Measurements from ENCODE around the gene TPPP3. TPM values are rescaled to one million over a fixed set of nuclear protein-coding genes. Genes with fewer than 3 reads are reported as not detected.

Gene TPPP3
- total RNA-seq, 1 donor from 2014 or later: 1.5 TPM

GRCh38 chr16:67388591-67388990, 4.7 kb downstream of the TPPP3 start:
- H3K27me3 Mint-ChIP-seq (ENCODE audit: unreplicated experiment): peaks cover 32% of the 10 kb centered on the region
- TF ChIP-seq CTCF (IDR thresholded peaks at IDR 0.05): no peak
- H3K36me3 Mint-ChIP-seq (ENCODE audit: unreplicated experiment): no peaks in the 10 kb centered on the region

GRCh38 chr16:67388191-67388590, 5.1 kb downstream of the TPPP3 start:
- Mint-ChIP-seq H3K4me3 (ENCODE audit: unreplicated experiment) (no peak overlapping the region), H3K27ac (ENCODE audit: unreplicated experiment) (no peak overlapping the region), H3K9me3 (ENCODE audit: unreplicated experiment) (no peaks in the 10 kb centered on the region), H3K27me3 (ENCODE audit: unreplicated experiment) (peaks cover 32% of the 10 kb centered on the region), H3K36me3 (ENCODE audit: unreplicated experiment) (no peaks in the 10 kb centered on the region), H3K4me1 (ENCODE audit: unreplicated experiment) (peaks cover 9% of the 10 kb centered on the region)
- TF ChIP-seq CTCF (IDR thresholded peaks at IDR 0.05): no peak
- DNase-seq (ENCODE audit: extremely low spot score, unreplicated experiment): peak; percentile 67

More at GRCh38 chr16:67388591-67388990, 4.7 kb downstream of the TPPP3 start:
- H3K27ac Mint-ChIP-seq (ENCODE audit: unreplicated experiment): no peak overlapping the region
- no peak overlapping the region for H3K4me3 Mint-ChIP-seq (ENCODE audit: unreplicated experiment)
- peak; percentile 62 for DNase-seq (ENCODE audit: extremely low spot score, unreplicated experiment)
- peaks cover 10% of the 10 kb centered on the region for H3K4me1 Mint-ChIP-seq (ENCODE audit: unreplicated experiment)
- H3K9me3 Mint-ChIP-seq (ENCODE audit: unreplicated experiment): no peaks in the 10 kb centered on the region

- H3K4me3 Mint-ChIP-seq (ENCODE audit: unreplicated experiment): no peak overlapping the region
- peaks cover 6% of the 10 kb centered on the region for H3K4me1 Mint-ChIP-seq (ENCODE audit: unreplicated experiment)
- no peaks in the 10 kb centered on the region for H3K9me3 Mint-ChIP-seq (ENCODE audit: unreplicated experiment)
- peaks cover 32% of the 10 kb centered on the region for H3K27me3 Mint-ChIP-seq (ENCODE audit: unreplicated experiment)
- DNase-seq (ENCODE audit: extremely low spot score, unreplicated experiment): peak; percentile 53
- no peaks in the 10 kb centered on the region for H3K36me3 Mint-ChIP-seq (ENCODE audit: unreplicated experiment)
- H3K27ac Mint-ChIP-seq (ENCODE audit: unreplicated experiment): no peak overlapping the region
- no peak for TF ChIP-seq CTCF (IDR thresholded peaks at IDR 0.05)
These were observed 5.7 kb downstream of the TPPP3 start for GRCh38 chr16:67387479-67388079.

DNA sequence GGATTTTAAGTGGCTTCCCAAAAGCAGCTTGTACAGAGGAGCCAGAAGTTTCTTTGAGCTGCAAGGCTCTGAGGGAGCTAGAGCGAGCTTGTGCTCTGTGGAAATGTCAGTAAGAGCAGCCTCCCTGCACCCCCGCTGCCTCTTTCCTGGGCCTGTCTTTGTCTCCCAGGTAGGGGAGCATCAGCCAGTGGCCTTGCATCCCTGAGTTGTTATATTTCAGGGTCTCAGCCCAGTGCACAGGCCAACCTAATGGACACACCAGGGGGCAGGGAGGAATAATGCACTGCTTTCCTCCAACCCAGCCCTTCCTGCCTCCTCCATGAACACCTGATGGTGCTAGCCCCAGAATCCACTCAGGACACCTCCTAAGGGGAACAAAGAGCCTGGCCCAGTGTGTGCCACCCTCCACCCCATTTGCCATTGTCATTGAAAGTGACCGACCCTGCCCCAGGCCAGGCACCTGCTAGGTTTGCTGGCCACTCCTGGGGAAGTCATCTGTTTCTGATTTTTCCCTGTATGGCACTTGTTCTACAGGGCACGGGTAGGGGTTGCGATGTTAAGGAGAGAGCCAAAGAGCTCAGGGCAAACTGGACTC, 6.3 kb downstream of the TPPP3 start:
- no peaks in the 10 kb centered on the region for H3K9me3 Mint-ChIP-seq (ENCODE audit: unreplicated experiment)
- no peak for TF ChIP-seq CTCF (IDR thresholded peaks at IDR 0.05)
- no peak overlapping the region for H3K27ac Mint-ChIP-seq (ENCODE audit: unreplicated experiment)
- peak; percentile 75 for DNase-seq (ENCODE audit: extremely low spot score, unreplicated experiment)
- H3K4me1 Mint-ChIP-seq (ENCODE audit: unreplicated experiment): peaks cover 2% of the 10 kb centered on the region
- no peaks in the 10 kb centered on the region for H3K36me3 Mint-ChIP-seq (ENCODE audit: unreplicated experiment)
- H3K4me3 Mint-ChIP-seq (ENCODE audit: unreplicated experiment): no peak overlapping the region
- peaks cover 37% of the 10 kb centered on the region for H3K27me3 Mint-ChIP-seq (ENCODE audit: unreplicated experiment)

DNA sequence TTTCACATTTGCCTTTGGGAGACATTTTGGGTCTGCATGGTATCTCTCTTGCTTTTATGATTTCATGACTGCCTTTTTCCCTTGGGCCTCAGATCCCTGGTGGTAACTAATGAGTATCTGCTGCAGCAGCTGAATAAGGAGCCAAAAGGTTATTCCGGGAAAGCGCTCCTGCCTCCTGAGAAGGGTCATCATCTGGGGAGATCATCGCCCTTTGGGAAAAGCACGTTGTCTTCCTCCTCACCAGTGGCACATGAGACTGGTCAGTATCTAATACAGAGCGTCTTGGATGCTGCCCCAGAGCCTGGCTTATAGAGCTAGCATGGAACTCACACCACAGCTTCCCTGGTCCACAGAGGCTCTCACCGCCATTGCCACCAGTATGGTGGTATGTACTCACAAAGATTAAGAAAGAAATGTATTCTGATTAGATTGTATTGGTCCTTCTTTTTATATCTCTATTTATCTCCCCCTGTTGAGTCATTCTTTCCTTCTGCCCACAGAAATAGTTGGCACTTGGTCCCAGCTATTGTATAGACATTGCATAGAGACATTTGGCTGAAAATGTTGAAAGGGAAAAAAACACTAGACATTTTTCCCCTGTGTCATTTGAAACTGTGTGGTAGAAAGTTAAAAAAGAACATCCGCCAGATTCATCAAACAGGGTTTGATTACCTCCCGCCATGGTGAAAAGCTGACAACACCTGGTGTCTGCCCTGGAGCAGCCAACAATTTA, 8.4 kb downstream of the TPPP3 start:
- H3K4me1 Mint-ChIP-seq (ENCODE audit: unreplicated experiment): no peaks in the 10 kb centered on the region
- no peak overlapping the region for H3K4me3 Mint-ChIP-seq (ENCODE audit: unreplicated experiment)
- TF ChIP-seq CTCF (IDR thresholded peaks at IDR 0.05): no peak
- H3K36me3 Mint-ChIP-seq (ENCODE audit: unreplicated experiment): no peaks in the 10 kb centered on the region
- H3K27ac Mint-ChIP-seq (ENCODE audit: unreplicated experiment): no peak overlapping the region
- no peaks in the 10 kb centered on the region for H3K9me3 Mint-ChIP-seq (ENCODE audit: unreplicated experiment)
- DNase-seq (ENCODE audit: extremely low spot score, unreplicated experiment): peak; percentile 65
- peaks cover 49% of the 10 kb centered on the region for H3K27me3 Mint-ChIP-seq (ENCODE audit: unreplicated experiment)

Measured in osteocyte (in vitro differentiated cells).